Measurements from ENCODE around the gene TEX36.

Gene TEX36

GRCh38 chr10:125633517-125633999 lies 49.4 kb downstream of the TEX36 start:
- H3K79me2 ChIP-seq (ENCODE audit: control insufficient read depth, insufficient read depth, low read length, poor library complexity): no peaks in the 10 kb centered on the region
- no peak overlapping the region for H3K27ac ChIP-seq (ENCODE audit: low read depth, low read length)
- no peaks in the 10 kb centered on the region for H3K36me3 ChIP-seq (ENCODE audit: control insufficient read depth in 1 of 2, insufficient read depth in 2 of 2, low read length in 2 of 2)
- no peak overlapping the region for H3K14ac ChIP-seq (ENCODE audit: low read length)
- no peak overlapping the region for H2BK120ac ChIP-seq (ENCODE audit: insufficient read depth, low read length, poor library complexity)
- no peak overlapping the region for H4K91ac ChIP-seq (ENCODE audit: low read depth, low read length)
- no peaks in the 10 kb centered on the region for H3K27me3 ChIP-seq (ENCODE audit: insufficient read depth, low read length)
- H3K9me3 ChIP-seq (ENCODE audit: insufficient read depth, low read depth, low read length): no peaks in the 10 kb centered on the region
- no peak overlapping the region for H3K23ac ChIP-seq (ENCODE audit: low read length)
- H2AFZ ChIP-seq (ENCODE audit: insufficient read depth, low read length, poor library complexity): no peak overlapping the region
- H3K4me3 ChIP-seq (ENCODE audit: low read depth, low read length): no peak overlapping the region
- no peak overlapping the region for H2BK5ac ChIP-seq (ENCODE audit: low read depth, low read length, poor library complexity)
- H4K8ac ChIP-seq (ENCODE audit: low read depth, low read length): no peak overlapping the region
- no peaks in the 10 kb centered on the region for H3K79me1 ChIP-seq (ENCODE audit: low read length)
- no peak overlapping the region for H4K12ac ChIP-seq (ENCODE audit: low read depth, low read length)
- H3K18ac ChIP-seq (ENCODE audit: low read length): no peak overlapping the region
- H3K9ac ChIP-seq (ENCODE audit: low read length): no peak overlapping the region
- H3K4me1 ChIP-seq (ENCODE audit: control insufficient read depth in 1 of 2, insufficient read depth in 2 of 2, low read length in 2 of 2): no peaks in the 10 kb centered on the region
- no peak overlapping the region for H2AK5ac ChIP-seq (ENCODE audit: low read length)
- no CpG with 5 or more reads among the region's 13 CpGs for WGBS (ENCODE audit: extremely low coverage, insufficient coverage, insufficient read length)
- no peak overlapping the region for H3K4ac ChIP-seq (ENCODE audit: low read depth, low read length)
- no peak for DNase-seq
- no peak overlapping the region for H3K4me2 ChIP-seq (ENCODE audit: low read length)
- no peak overlapping the region for H2BK12ac ChIP-seq (ENCODE audit: low read length)

GRCh38 chr10:125631806-125632205 lies 51.2 kb downstream of the TEX36 start:
- Histone ChIP-seq H3K27me3 (ENCODE audit: insufficient read depth, low read length) (no peaks in the 10 kb centered on the region), H3K14ac (ENCODE audit: low read length) (no peak overlapping the region), H2BK120ac (ENCODE audit: insufficient read depth, low read length, poor library complexity) (no peak overlapping the region), H4K12ac (ENCODE audit: low read depth, low read length) (no peak overlapping the region), H3K4me3 (ENCODE audit: low read depth, low read length) (no peak overlapping the region), H3K79me1 (ENCODE audit: low read length) (no peaks in the 10 kb centered on the region), H3K18ac (ENCODE audit: low read length) (no peak overlapping the region), H3K36me3 (ENCODE audit: control insufficient read depth in 1 of 2, insufficient read depth in 2 of 2, low read length in 2 of 2) (no peaks in the 10 kb centered on the region), H3K79me2 (ENCODE audit: control insufficient read depth, insufficient read depth, low read length, poor library complexity) (no peaks in the 10 kb centered on the region), H3K9me3 (ENCODE audit: insufficient read depth, low read depth, low read length) (no peaks in the 10 kb centered on the region), H3K23ac (ENCODE audit: low read length) (no peak overlapping the region), H4K91ac (ENCODE audit: low read depth, low read length) (no peak overlapping the region), H4K8ac (ENCODE audit: low read depth, low read length) (no peak overlapping the region), H2AK5ac (ENCODE audit: low read length) (no peak overlapping the region), H3K4ac (ENCODE audit: low read depth, low read length) (no peak overlapping the region), H3K9ac (ENCODE audit: low read length) (no peak overlapping the region), H2BK12ac (ENCODE audit: low read length) (no peak overlapping the region), H3K27ac (ENCODE audit: low read depth, low read length) (no peak overlapping the region), H3K4me2 (ENCODE audit: low read length) (no peak overlapping the region), H2AFZ (ENCODE audit: insufficient read depth, low read length, poor library complexity) (no peak overlapping the region), H2BK5ac (ENCODE audit: low read depth, low read length, poor library complexity) (no peak overlapping the region), H3K4me1 (ENCODE audit: control insufficient read depth in 1 of 2, insufficient read depth in 2 of 2, low read length in 2 of 2) (no peaks in the 10 kb centered on the region)
- WGBS (ENCODE audit: extremely low coverage, insufficient coverage, insufficient read length): no CpG with 5 or more reads among the region's 5 CpGs
- DNase-seq: no peak

- Histone ChIP-seq H2BK120ac (ENCODE audit: insufficient read depth, low read length, poor library complexity) (no peak overlapping the region), H2AFZ (ENCODE audit: insufficient read depth, low read length, poor library complexity) (no peak overlapping the region), H4K91ac (ENCODE audit: low read depth, low read length) (no peak overlapping the region), H3K4me3 (ENCODE audit: low read depth, low read length) (no peak overlapping the region), H3K18ac (ENCODE audit: low read length) (no peak overlapping the region), H3K4me2 (ENCODE audit: low read length) (no peak overlapping the region), H3K9ac (ENCODE audit: low read length) (no peak overlapping the region), H3K14ac (ENCODE audit: low read length) (no peak overlapping the region), H3K4me1 (ENCODE audit: control insufficient read depth in 1 of 2, insufficient read depth in 2 of 2, low read length in 2 of 2) (no peaks in the 10 kb centered on the region), H3K23ac (ENCODE audit: low read length) (no peak overlapping the region), H2BK12ac (ENCODE audit: low read length) (no peak overlapping the region), H4K8ac (ENCODE audit: low read depth, low read length) (no peak overlapping the region), H3K79me2 (ENCODE audit: control insufficient read depth, insufficient read depth, low read length, poor library complexity) (no peaks in the 10 kb centered on the region), H3K27me3 (ENCODE audit: insufficient read depth, low read length) (no peaks in the 10 kb centered on the region), H3K36me3 (ENCODE audit: control insufficient read depth in 1 of 2, insufficient read depth in 2 of 2, low read length in 2 of 2) (no peaks in the 10 kb centered on the region), H2AK5ac (ENCODE audit: low read length) (no peak overlapping the region), H3K9me3 (ENCODE audit: insufficient read depth, low read depth, low read length) (no peaks in the 10 kb centered on the region), H3K79me1 (ENCODE audit: low read length) (no peaks in the 10 kb centered on the region), H3K4ac (ENCODE audit: low read depth, low read length) (no peak overlapping the region), H4K12ac (ENCODE audit: low read depth, low read length) (no peak overlapping the region), H2BK5ac (ENCODE audit: low read depth, low read length, poor library complexity) (no peak overlapping the region), H3K27ac (ENCODE audit: low read depth, low read length) (no peak overlapping the region)
- WGBS (ENCODE audit: extremely low coverage, insufficient coverage, insufficient read length): no CpG with 5 or more reads among the region's 3 CpGs
- peak in 1 of 2 donors; percentile 61 for DNase-seq
Measured at GRCh38 chr10:125629758-125630376, 53.1 kb downstream of the TEX36 start.

GRCh38 chr10:125628104-125629049 lies 54.6 kb downstream of the TEX36 start:
- Histone ChIP-seq H2BK120ac (ENCODE audit: insufficient read depth, low read length, poor library complexity) (no peak overlapping the region), H3K23ac (ENCODE audit: low read length) (no peak overlapping the region), H3K79me2 (ENCODE audit: control insufficient read depth, insufficient read depth, low read length, poor library complexity) (no peaks in the 10 kb centered on the region), H3K4me1 (ENCODE audit: control insufficient read depth in 1 of 2, insufficient read depth in 2 of 2, low read length in 2 of 2) (no peaks in the 10 kb centered on the region), H3K4me2 (ENCODE audit: low read length) (no peak overlapping the region), H2AFZ (ENCODE audit: insufficient read depth, low read length, poor library complexity) (no peak overlapping the region), H2BK12ac (ENCODE audit: low read length) (no peak overlapping the region), H3K9me3 (ENCODE audit: insufficient read depth, low read depth, low read length) (no peaks in the 10 kb centered on the region), H3K4ac (ENCODE audit: low read depth, low read length) (no peak overlapping the region), H4K8ac (ENCODE audit: low read depth, low read length) (no peak overlapping the region), H2BK5ac (ENCODE audit: low read depth, low read length, poor library complexity) (no peak overlapping the region), H4K12ac (ENCODE audit: low read depth, low read length) (no peak overlapping the region), H3K27me3 (ENCODE audit: insufficient read depth, low read length) (no peaks in the 10 kb centered on the region), H3K4me3 (ENCODE audit: low read depth, low read length) (no peak overlapping the region), H2AK5ac (ENCODE audit: low read length) (no peak overlapping the region), H4K91ac (ENCODE audit: low read depth, low read length) (no peak overlapping the region), H3K9ac (ENCODE audit: low read length) (no peak overlapping the region), H3K18ac (ENCODE audit: low read length) (no peak overlapping the region), H3K27ac (ENCODE audit: low read depth, low read length) (no peak overlapping the region), H3K36me3 (ENCODE audit: control insufficient read depth in 1 of 2, insufficient read depth in 2 of 2, low read length in 2 of 2) (no peaks in the 10 kb centered on the region), H3K14ac (ENCODE audit: low read length) (no peak overlapping the region), H3K79me1 (ENCODE audit: low read length) (no peaks in the 10 kb centered on the region)
- no CpG with 5 or more reads among the region's 11 CpGs for WGBS (ENCODE audit: extremely low coverage, insufficient coverage, insufficient read length)
- DNase-seq: no peak
